Activated T-cell treated with anti-CD3 and anti-CD28 coated beads, Interleukin-2, amount 50 U/mL, for 24 hours (primary cell): ENCODE results near the gene GNAI3.

ENCODE experiments used
- DNase-seq: peaks from one replicate; pipeline ENCODE4 v3.0.0-alpha.2; 2020
- H3K27ac Mint-ChIP-seq: 2 replicates; pipeline ENCODE4 v1.8.0; 2020; ENCODE audit warnings: mild to moderate bottlenecking, mixed read lengths
- H3K27me3 Mint-ChIP-seq: 2 replicates; pipeline ENCODE4 v1.8.0; 2020; ENCODE audit warnings: mixed read lengths
- H3K36me3 Mint-ChIP-seq: 2 replicates; pipeline ENCODE4 v1.8.0; 2020; ENCODE audit warnings: low read depth, mixed read lengths
- H3K4me1 Mint-ChIP-seq: 2 replicates; pipeline ENCODE4 v1.8.0; 2020; ENCODE audit warnings: low read depth, mixed read lengths
- H3K4me3 Mint-ChIP-seq: 2 replicates; pipeline ENCODE4 v1.8.0; 2020; ENCODE audit warnings: mild to moderate bottlenecking, moderate library complexity, mixed read lengths
- H3K9me3 Mint-ChIP-seq: 2 replicates; pipeline ENCODE4 v1.8.0; 2020; ENCODE audit warnings: mixed read lengths

GNAI3 gene

DNA sequence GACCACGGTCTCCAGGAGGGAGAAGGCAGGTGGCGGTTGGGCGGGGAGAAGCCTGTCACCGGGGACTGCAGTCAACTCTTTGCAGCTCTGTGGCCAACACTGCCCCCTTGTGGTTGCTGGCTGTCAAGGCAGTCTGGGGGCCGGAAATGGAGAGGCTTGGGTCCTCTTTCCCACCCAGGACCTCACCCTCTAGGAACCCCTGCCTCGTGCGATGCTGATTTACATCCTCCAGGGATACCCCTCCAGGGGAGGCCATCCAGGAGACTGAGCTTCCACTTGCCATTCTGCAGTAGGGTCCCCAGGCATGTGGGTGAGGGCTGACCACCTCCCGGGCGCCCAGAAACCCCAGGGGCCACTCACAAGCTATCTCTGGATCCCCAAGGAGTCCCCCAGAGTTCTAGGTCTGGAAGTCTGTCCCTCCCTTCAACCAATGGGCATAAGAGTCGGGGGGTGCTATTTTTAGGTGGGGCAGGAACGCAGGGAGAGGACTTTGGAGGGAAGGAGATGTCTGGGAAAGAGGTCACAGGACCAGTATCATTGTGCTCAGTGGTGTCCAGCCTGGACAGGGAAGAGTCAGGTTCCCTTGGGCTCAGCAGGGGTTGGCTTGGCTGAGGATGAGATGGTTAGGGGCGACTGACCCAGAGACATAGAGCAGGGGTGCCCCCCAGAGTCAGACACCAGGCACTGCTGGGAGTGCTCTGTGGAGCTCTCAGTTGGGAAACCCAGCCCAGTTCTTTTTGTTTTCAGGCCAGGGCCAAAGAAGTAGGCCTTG lies 15.9 kb upstream of the GNAI3 start:
- H3K27me3 Mint-ChIP-seq, result no peaks in the 10 kb centered on the region
- no peaks in the 10 kb centered on the region for H3K36me3 Mint-ChIP-seq
- peak overlapping the region; percentile 92 for H3K27ac Mint-ChIP-seq
- H3K9me3 Mint-ChIP-seq, result no peaks in the 10 kb centered on the region
- peak overlapping the region; percentile 65 for H3K4me3 Mint-ChIP-seq
- H3K4me1 Mint-ChIP-seq, result peaks cover 22% of the 10 kb centered on the region
- peak; percentile 95 for DNase-seq

DNA sequence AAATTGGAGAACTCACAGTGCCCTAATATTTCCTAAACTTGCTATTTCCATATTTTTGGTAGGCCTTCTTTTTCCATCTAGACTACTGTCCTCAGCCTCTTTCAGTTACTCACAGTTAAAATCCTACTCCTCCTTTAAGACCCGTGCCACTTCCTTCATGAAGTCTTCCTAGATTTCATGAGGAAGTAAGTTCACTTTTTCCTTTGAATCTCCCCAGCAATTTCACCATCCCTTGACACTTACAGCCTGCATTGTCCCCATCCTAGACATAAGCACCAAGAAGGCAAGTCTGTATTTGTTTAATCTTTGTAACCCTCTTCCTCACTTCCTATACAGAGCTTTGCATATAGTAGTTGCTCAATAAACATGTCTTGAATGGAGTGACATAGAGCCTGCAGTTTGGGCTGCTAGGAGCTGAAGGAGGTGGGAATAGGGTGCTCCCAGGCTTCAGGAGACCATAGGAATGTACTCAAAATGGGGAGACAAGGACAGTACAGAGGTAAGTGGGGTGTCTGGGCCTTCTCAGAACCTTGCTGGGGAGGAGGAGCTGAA lies 14.0 kb upstream of the GNAI3 start:
- Mint-ChIP-seq H3K4me3 (no peak overlapping the region), H3K27me3 (no peaks in the 10 kb centered on the region), H3K9me3 (no peaks in the 10 kb centered on the region), H3K27ac (no peak overlapping the region), H3K4me1 (peaks cover 22% of the 10 kb centered on the region), H3K36me3 (no peaks in the 10 kb centered on the region)
- DNase-seq, result no peak

DNA sequence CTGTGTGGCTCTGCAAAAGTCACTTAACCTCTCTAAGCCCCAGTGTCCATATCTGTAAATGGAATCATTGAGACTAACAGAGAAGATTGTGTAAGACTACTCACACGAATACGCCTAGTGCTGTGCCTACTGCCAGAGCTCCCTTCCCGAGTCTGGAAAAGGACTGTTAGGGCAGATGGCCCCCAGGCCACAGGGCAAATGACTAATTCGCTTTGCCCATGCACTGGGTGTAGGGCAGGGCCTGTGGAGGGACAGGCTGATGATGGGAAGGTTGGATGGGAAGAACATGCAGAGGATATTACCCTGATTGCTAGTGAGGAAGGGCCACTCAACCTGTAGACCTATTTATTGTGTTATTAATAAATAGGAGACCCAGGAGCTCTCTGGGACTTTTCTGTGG lies 12.9 kb upstream of the GNAI3 start:
- H3K9me3 Mint-ChIP-seq, result no peaks in the 10 kb centered on the region
- H3K27me3 Mint-ChIP-seq, result no peaks in the 10 kb centered on the region
- H3K4me3 Mint-ChIP-seq, result no peak overlapping the region
- H3K4me1 Mint-ChIP-seq, result peaks cover 22% of the 10 kb centered on the region
- no peaks in the 10 kb centered on the region for H3K36me3 Mint-ChIP-seq
- DNase-seq, result no peak
- H3K27ac Mint-ChIP-seq, result no peak overlapping the region

DNA sequence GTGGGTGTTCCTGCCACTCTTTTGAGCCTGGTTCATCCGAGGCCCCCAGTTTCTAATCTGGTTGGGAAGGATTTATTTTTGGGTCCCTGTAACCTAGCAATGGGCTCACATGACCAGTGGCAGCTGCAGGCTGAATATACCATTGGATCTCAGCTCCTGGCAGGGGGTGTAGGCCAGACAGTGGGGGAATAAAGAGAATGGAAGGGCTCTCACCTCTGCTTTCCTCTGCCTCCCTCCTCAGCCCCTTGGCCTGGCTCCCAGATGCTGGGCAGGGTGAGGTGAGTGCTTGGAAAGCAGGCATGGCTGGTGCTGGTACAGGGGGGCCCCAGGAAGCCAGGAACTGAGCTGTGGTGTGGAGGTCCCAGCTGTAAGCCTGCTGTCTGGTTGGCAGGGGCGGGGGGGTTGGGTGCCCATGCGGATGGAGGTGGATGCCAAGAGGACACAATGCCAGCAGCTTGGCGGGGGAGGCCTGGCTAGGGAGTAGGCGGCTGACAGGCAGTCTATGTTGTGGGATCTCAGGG lies 12.4 kb upstream of the GNAI3 start:
- H3K27ac Mint-ChIP-seq, result no peak overlapping the region
- H3K27me3 Mint-ChIP-seq, result no peaks in the 10 kb centered on the region
- H3K4me1 Mint-ChIP-seq, result peaks cover 18% of the 10 kb centered on the region
- DNase-seq, result no peak
- no peaks in the 10 kb centered on the region for H3K9me3 Mint-ChIP-seq
- no peaks in the 10 kb centered on the region for H3K36me3 Mint-ChIP-seq
- no peak overlapping the region for H3K4me3 Mint-ChIP-seq

DNA sequence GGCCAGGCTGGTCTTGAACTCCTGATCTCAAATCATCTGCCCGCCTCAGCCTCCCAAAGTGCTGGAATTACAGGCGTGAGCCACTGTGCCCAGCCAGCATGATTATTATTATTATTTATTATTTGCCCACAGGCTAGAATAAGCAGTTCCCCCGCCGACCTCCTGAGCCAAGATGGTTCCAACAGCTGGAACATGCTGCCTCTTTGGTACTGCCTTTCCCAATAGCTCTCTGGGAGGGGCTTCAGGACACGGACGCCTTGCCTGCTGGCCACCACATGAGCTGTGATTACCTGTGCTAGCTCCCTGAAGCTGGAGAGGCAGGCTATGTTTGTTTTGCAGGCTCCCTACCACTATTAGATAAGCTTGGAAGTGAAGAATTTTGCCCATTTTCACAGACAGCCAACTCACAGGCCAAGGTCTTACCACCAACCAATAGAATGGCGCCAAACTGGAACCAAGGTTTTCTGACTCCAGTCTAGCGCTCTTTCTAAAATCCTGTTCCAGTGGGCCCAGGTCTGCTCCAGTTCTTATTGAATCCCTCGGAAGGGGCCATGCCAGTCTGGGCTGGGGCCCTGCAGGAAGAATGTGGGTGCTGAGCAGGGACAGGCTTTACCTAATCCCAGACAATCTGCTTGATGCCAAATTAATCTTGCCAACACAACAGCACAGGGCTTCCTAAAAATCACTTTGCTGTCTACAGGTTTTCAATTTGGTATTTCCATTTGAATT lies 10.8 kb upstream of the GNAI3 start:
- no peak overlapping the region for H3K27ac Mint-ChIP-seq
- H3K4me3 Mint-ChIP-seq, result no peak overlapping the region
- H3K9me3 Mint-ChIP-seq, result no peaks in the 10 kb centered on the region
- DNase-seq, result no peak
- no peaks in the 10 kb centered on the region for H3K36me3 Mint-ChIP-seq
- no peaks in the 10 kb centered on the region for H3K27me3 Mint-ChIP-seq
- H3K4me1 Mint-ChIP-seq, result peaks cover 3% of the 10 kb centered on the region

DNA sequence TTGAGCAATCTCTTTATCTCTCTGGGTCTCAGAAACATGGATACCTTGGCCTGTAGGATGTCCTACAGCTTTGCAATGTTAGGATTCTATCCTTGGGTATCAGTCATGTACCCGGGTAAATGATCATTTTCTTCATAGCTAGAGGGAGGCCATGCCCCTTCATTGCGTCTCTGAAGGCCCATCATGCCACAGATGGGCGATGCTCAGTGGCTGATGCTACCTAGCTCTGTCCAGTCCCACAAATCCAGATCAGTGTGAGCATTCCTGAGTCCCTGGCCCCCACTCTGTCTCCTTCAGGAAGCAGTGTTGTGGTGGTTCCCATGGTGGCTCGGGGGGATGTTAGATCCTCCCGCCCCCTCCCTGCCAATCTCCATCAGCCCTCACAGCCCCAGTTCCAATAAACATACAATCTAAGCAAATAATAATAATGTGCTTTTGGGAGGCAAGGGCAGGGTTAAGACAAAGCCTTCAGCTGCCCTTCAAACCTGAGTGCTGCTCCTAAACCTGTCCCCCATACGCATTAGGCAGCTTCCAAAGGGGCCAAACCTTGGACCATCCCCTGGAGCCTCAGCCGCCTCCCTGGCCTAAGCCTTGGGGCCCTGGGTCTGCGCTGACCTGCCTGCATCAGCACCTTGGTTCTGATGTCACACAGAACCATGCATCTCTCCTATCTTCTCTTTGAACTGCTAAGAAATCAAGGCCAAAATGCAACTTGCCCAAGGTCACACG lies 9.4 kb upstream of the GNAI3 start:
- Mint-ChIP-seq H3K9me3 (no peaks in the 10 kb centered on the region), H3K27me3 (no peaks in the 10 kb centered on the region), H3K4me1 (no peaks in the 10 kb centered on the region), H3K36me3 (no peaks in the 10 kb centered on the region), H3K4me3 (no peak overlapping the region), H3K27ac (no peak overlapping the region)
- DNase-seq, result no peak

GRCh38 chr1:109539676-109540075 lies 8.7 kb upstream of the GNAI3 start, which contains the start of gene GPR61:
Gene GPR61 (plus strand): TSS chr1:109539872. CDS start chr1:109543023, 3,151 bp downstream.
- no peaks in the 10 kb centered on the region for H3K9me3 Mint-ChIP-seq
- H3K27ac Mint-ChIP-seq, result no peak within 1 kb of the TSS

DNA sequence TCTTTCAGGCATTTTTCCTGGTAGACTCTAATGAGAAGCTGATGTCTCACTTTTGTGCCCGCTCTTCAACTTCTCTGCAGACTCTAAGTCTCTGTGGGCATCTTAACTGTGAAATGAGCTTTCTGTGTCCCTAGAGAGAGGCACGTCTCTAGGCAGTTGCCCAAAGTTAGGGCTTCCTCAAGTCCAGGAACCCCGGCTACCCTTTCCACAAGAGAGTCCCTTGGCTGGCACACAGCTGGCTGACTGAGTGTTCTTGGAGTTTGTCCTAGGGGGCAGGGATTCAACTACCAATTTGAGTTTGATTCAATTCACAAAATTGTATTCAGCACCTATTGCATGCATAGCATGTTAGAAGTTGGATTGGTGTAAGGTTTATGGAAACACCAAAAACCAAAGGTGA lies 7.3 kb upstream of the GNAI3 start:
- no peak for DNase-seq
- H3K27ac Mint-ChIP-seq, result no peak overlapping the region

More at GRCh38 chr1:109539676-109540075, 8.7 kb upstream of the GNAI3 start, which contains the start of gene GPR61:
- H3K4me3 Mint-ChIP-seq, result no peak within 1 kb of the TSS
- no peaks in the 10 kb centered on the region for H3K36me3 Mint-ChIP-seq
- no peaks in the 10 kb centered on the region for H3K27me3 Mint-ChIP-seq
- DNase-seq, result no peak
- H3K4me1 Mint-ChIP-seq, result no peaks in the 10 kb centered on the region

DNA sequence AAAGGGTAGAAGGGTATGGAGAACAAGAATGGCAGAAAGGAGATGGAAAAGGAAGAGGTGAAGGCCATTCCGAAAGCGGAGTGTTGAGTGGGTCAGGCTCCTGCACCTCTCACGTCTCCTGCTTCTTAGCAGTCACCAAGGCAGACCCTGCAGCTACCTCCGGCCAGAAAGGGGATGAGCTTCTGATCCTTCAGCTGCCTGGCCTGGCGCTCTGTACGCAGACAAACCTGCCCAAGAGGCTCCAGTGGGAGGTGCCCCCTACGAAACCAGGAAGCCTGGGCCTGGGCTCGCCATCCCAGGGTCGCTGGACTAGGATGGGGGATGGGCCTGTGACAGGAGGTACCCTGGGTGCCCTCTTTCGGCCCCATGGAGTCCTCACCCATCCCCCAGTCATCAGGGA lies 5.8 kb upstream of the GNAI3 start:
- no peaks in the 10 kb centered on the region for H3K27me3 Mint-ChIP-seq
- H3K36me3 Mint-ChIP-seq, result peaks cover 2% of the 10 kb centered on the region
- H3K9me3 Mint-ChIP-seq, result no peaks in the 10 kb centered on the region
- H3K27ac Mint-ChIP-seq, result no peak overlapping the region
- peaks cover 17% of the 10 kb centered on the region for H3K4me1 Mint-ChIP-seq
- H3K4me3 Mint-ChIP-seq, result no peak overlapping the region
- no peak for DNase-seq

More for the DNA sequence above, 7.3 kb upstream of the GNAI3 start:
- no peaks in the 10 kb centered on the region for H3K36me3 Mint-ChIP-seq
- no peak overlapping the region for H3K4me3 Mint-ChIP-seq
- peaks cover 3% of the 10 kb centered on the region for H3K4me1 Mint-ChIP-seq
- H3K27me3 Mint-ChIP-seq, result no peaks in the 10 kb centered on the region
- no peaks in the 10 kb centered on the region for H3K9me3 Mint-ChIP-seq

- no peak overlapping the region for H3K27ac Mint-ChIP-seq
- no peaks in the 10 kb centered on the region for H3K27me3 Mint-ChIP-seq
- no peaks in the 10 kb centered on the region for H3K9me3 Mint-ChIP-seq
- peaks cover 10% of the 10 kb centered on the region for H3K36me3 Mint-ChIP-seq
- H3K4me3 Mint-ChIP-seq, result no peak overlapping the region
- H3K4me1 Mint-ChIP-seq, result peaks cover 19% of the 10 kb centered on the region
- no peak for DNase-seq
Observed at GRCh38 chr1:109543283-109543987, 5.0 kb upstream of the GNAI3 start.

- no peak overlapping the region for H3K4me3 Mint-ChIP-seq
- no peaks in the 10 kb centered on the region for H3K27me3 Mint-ChIP-seq
- no peak overlapping the region for H3K27ac Mint-ChIP-seq
- peaks cover 22% of the 10 kb centered on the region for H3K4me1 Mint-ChIP-seq
- DNase-seq, result no peak
- H3K36me3 Mint-ChIP-seq, result peaks cover 17% of the 10 kb centered on the region
- H3K9me3 Mint-ChIP-seq, result no peaks in the 10 kb centered on the region
Observed at GRCh38 chr1:109543988-109544735, 4.3 kb upstream of the GNAI3 start.

DNA sequence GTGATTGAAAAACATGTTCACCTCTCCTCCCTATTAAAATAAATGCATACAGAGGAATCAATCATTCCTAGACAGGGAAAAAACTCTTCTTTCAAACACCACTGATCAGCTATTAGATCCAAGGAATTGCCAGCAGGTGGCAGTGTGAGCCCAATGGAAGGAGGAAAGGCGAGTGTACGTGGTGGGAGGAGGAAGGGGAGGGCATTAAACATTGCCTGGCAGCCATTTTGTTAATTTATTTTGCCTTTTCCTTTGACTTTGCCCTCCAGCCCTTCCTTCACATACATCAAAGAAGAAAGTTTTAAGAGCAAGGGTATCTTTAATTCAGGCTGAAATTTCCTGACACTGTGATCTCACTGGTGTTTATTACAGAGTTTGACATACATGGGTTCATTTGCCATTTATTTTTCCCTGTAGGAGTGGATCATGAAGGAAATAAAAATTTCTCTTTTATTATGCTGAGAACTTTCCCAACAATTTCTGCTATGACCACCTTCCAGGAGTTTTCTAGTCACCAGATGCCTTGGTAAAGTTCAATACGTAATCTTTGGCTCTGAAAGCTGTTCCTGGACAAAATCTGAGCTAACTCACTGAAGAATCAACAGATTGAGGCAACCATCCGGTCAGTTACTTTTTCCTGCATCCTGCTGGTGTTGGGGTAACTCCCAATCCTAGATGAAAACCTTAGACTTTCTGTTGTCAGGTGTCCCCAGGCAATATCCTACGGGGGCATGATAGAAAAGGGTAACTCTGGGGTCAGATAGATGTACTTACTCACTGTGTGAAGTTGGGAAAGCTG lies 1.9 kb upstream of the GNAI3 start:
- Mint-ChIP-seq H3K27me3 (no peaks in the 10 kb centered on the region), H3K4me1 (peaks cover 43% of the 10 kb centered on the region), H3K4me3 (peak overlapping the region; percentile 100), H3K9me3 (no peaks in the 10 kb centered on the region), H3K36me3 (peaks cover 33% of the 10 kb centered on the region), H3K27ac (peak overlapping the region; percentile 99)
- DNase-seq, result peak; percentile 84
